EH (cell line): Measurements from ENCODE around the gene FANCC.
A peak's percentile ranks its signal among the peaks of the same experiment; 100 is the strongest.

Experiments
- DNase-seq: peaks from one replicate; pipeline ENCODE4 v3.0.0-alpha.2; 2015; ENCODE audit warnings: low read depth

FANCC gene

DNA sequence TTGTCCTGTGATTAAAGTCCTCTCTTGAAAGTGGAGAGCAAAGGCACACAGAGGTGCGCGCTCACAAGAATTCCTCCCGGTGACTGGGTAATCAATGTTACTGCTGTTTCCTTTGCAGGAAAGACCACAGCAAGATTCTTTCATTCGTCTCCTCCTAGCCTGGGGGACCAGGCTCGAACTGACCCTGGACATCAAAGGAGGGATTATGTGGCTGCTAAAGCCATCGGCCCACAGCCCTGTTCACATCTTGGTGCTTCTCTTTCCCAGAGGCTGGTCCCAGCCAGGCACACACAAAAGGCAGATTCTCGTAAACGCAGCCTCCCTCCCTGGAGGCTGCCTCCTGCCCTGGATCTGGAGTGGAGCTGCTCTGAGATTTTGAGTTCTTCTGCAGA is 230.9 kb downstream of the FANCC start:
- no peak for DNase-seq

DNA sequence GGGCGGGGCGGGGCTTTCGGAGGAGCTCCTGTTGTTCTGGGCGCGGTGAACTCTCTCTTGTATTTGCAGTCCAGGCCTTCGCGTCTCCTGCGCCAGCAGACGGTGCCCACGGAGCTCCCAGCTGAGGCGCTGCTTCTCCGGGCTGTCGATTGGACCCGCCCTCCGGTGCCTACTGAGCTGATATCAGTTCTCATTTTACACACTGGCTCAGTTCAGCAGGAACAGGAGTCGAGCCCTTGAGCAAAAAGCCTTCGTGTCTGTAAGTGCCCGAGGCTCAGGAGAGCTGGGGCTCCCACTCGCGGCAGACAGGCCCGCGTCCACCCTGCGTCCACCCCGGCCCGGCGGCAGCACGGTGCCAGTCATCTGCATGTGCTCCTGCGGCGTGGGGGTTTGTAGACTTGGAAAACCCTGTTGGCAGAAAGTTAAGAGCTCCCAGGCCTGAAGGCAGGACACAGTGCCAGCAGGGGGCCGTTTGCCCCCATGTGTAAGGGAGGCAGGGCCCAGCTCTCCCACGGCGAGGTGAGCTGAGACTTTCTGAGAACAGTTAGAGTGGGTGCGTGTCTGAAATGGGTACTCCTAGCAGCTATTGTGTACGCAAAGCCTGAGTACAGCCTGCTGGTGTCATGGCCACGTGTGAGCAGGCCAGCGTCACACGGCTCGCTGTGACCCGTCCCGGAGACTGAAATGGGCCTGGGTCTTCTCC is 231.5 kb downstream of the FANCC start:
- no peak for DNase-seq

GRCh38 chr9:95085036-95085770 is 232.3 kb downstream of the FANCC start:
- no peak for DNase-seq

DNA sequence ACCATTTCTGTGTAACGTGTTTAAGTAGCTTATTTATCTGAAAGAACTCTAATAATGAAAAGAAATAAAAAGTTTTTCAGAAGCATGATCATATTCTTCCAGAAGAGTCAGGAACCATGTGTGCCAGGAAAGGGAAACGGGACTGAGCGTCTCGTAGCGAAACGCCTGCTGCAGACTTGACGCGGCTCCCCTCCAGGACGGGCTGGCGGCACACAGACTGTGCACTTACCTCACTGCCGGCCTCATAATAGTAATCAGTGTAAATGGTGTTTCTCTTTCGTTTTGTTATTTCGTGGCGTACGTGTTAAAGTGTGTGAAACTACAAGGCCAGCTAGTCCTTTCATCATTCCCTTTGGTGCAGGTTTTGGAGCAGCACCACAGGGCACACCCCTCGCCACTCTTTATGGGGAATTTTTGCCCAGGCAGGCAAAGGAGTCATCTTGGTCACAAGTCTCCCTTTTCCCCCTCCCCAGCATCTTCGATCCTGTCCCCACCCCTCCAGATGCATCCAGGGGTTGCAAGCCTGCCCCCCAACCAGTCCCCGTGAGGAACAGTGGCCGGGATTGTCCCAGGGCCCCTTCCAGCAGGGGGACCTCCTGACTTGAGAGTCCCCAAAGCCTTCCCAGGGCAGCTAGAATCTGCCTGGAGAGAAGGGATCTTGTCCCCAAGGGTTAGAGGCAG is 233.1 kb downstream of the FANCC start:
- peak; percentile 42 for DNase-seq

DNA sequence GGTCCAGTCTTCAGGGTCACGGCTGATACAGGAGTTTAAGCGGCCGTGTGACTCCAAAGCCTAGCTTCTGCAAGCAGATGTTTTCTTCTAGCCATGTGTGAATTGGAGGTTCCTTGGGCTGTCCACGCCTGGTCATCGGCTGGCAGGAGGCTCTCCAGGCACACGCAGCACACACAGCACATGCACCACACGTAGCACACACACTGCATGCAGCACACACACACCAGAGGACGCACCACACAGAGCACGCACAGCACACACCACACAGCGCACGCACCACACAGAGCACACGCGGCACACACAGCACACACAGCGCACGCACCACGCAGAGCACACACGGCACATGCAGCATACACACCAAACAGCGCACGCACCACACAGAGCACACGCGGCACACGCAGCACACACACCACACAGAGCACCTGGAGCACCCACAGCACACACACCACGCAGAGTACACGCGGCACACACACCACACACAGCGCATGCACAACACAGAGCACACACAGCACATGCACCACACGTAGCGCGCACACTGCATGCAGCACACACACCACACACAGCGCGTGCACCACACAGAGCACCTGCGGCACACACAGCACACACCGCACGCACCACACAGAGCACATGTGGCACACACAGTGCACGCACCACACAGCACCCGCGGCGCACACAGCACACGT is 234.3 kb downstream of the FANCC start:
- no peak for DNase-seq

GRCh38 chr9:95082401-95083084 is 235.0 kb downstream of the FANCC start:
- no peak for DNase-seq

DNA sequence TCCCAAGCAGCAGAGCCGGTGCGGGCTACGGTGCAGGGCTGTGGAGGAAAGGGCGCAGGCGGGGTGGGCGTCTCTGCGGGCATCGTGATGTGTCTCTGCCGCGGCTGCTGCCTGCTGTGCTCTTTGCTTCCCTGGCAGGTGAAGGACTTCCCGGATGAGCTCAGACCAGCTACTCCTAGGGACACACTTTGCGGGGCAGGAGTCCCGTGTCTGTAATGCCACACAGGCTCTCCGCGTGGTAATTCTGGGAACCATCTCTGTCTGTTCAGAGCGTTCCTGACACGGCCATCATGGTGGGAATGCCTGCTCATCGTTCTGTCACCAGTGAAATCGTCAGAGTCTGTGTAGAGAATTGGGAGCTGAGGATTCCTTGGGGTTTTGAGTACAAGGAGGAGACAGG is 235.5 kb downstream of the FANCC start:
- DNase-seq: no peak

DNA sequence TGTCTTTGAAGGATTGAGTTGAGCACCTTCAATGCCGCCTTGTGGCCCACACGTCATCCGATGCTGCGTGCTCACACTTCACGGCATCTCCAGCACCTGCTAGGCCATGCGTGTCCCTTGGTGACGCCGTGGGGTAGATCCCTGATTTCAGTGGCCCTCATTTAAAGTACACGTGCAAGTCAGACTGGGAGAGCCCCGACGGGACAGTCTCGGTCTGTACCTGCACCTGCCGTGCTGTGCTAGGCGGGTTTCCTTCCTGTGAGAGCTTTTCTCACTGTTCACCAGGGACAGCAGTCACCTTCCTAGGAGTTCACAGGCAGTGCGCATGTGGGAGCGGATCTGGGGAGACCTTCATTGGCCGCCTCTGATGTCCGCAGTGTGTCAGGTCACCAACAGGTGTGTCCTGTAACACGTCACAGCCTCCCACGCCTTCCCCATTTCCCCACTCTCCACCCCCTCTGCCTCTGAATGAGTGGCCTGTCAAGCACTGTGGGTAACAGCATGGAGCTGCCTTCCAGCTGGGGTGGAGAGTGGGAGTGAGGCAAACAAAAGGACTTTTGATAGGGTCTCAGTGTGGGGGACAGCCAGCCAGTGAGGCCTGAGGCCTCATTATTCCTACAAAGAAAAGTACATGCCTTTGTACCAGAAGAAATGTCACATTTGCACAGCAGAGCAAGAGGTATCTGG is 236.4 kb downstream of the FANCC start:
- DNase-seq: no peak

GRCh38 chr9:95079461-95079860 is 238.0 kb downstream of the FANCC start:
- DNase-seq: no peak

- peak; percentile 43 for DNase-seq
These were observed 238.6 kb downstream of the FANCC start for GRCh38 chr9:95078939-95079338.

DNA sequence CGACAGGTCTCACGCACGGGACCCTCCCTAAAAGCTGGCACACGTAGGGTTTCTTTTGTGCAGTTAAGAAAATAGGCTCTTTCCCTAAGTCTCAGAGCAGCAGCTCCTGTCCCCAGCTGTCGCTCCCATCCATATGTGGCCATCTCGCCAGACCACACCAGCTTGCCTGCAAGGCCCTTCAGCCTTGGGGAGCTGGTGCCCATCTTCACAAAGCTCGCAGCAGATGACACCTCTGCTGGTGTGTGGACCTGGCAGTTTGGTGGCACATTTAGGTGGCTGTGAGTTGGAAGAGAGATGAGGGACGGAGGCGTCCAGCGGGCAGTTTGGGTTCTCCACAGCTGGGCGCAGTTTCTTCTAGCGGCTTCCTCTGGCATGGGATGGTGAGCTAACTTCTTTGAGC is 239.0 kb downstream of the FANCC start:
- no peak for DNase-seq

GRCh38 chr9:95077766-95078370 is 239.6 kb downstream of the FANCC start:
- DNase-seq: no peak

DNA sequence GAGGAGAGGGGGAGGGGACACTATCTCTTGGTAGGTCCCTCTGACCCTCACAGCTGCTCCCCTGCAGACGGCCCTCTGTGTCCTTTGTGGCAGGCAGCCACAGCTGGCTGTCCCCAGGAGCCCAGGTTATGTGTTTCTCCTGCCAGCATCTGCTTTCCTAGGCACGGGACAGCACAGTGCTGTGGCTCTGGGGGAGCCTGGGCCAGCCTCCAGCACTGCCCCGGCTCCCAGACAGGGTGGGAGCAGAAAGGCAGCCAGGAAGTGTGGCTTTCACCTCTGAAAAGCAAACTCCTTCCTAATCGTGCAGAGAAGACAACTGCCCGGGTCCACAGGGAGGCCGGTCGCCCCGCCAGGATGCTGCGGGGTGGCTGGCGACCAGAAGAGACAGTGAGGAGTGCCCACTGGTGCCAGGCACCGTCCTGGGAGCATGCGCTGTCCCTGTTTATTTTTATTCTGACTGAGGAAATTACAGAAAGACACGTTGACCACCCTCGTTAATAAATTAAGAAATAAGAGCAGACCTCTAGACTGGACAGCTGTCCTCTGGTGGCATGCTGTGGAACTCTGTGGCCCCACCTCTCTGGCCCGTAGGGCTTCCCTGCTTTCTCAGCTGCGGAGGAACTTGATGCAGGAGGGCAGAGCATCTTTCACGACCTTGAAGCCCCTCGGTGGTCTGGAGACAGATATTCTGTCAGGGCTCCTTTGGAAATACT is 240.3 kb downstream of the FANCC start:
- DNase-seq: no peak

GRCh38 chr9:95076696-95077052 is 240.8 kb downstream of the FANCC start:
- no peak for DNase-seq

GRCh38 chr9:95075700-95076099 is 241.8 kb downstream of the FANCC start:
- DNase-seq: no peak

DNA sequence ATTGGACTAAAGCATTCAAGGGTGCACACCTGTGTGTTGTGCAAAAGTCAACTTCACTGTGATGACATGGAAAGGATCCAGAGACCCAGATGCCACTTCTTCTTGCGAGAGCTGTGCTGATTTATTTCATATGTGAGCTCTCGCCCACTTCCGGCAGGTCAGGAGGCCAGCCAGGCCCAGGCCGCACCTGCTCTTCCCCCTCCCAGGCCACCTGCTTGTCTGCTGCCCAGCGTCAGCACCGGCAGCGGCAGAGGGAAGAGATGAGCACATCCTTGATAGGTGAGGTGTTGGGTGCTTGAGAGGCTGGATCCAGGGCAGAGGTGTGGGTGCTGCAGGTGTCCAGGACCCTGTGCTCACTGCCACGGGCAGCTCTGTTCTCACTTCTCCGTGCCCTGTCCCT is 242.9 kb downstream of the FANCC start:
- no peak for DNase-seq

GRCh38 chr9:95073918-95074317 is 243.6 kb downstream of the FANCC start:
- DNase-seq: no peak

GRCh38 chr9:95073042-95073607 is 244.4 kb downstream of the FANCC start:
- no peak for DNase-seq

DNA sequence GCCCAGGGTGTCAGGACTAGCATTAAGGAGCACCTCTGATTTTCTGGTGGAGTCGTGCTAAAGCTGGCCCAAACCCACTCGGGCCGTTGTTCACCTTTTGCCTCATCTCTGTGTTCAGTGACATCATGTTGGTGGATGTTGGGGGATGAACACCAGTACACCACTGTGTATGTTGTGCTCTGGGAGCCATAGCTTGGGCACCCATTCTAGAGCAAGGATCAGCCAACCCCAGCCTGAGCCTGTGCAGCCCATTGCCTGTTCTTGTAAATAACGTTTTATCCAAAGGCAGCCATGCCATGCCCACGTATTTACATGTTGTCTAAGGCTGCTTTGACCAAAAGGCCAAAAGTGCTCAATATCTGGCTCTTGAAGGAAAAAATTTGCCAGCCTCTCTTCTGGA is 245.6 kb downstream of the FANCC start:
- DNase-seq: no peak

DNA sequence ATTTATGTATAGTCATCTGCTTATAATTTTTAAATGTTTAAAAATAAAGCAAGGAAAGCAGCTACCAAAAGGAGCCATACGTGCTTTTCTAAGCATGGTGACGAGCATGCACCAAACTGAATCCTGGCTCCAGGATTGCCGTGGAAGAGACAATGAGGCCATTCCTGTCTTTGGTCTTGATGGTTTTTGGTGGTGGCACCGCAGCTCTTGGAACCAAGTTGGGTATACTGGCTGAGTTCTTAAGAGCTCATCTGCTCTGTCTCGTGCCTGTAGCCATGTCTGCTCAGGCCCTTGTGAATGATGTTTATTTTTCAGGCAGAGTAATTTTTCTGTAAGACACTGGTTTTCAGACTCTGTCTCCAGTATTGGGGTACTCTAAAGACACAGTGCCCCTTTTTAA is 246.1 kb downstream of the FANCC start:
- no peak for DNase-seq
